Smooth muscle cell (in vitro differentiated cells): ENCODE data around the gene ITGB2. TPM values are rescaled to one million over a fixed set of nuclear protein-coding genes. Genes with fewer than 3 reads are reported as not detected.

Experiments
- DNase-seq: peaks from one replicate; lab custom pipeline; 2025; ENCODE audit not compliant: unreplicated experiment; lab: John Stamatoyannopoulos, UW
- H2AFZ ChIP-seq: fragments of 200-600 bp; sonication (generic); 2 replicates; pipeline ENCODE4 v1.6.0; 2016; ENCODE audit warnings: antibody characterized with exemption, low read depth, mild to moderate bottlenecking
- H3F3A ChIP-seq: fragments of 200-600 bp; sonication (generic); 2 replicates; pipeline ENCODE4 v1.6.0; 2017; ENCODE audit warnings: antibody characterized with exemption, low read depth
- H3K27ac ChIP-seq: fragments of 200-600 bp; sonication (generic); 2 replicates; pipeline ENCODE4 v1.5.1; 2016; ENCODE audit warnings: low read depth, mild to moderate bottlenecking
- H3K27me3 ChIP-seq: fragments of 200-600 bp; sonication (generic); 2 replicates; pipeline ENCODE4 v1.6.1; 2016; ENCODE audit warnings: low read depth, mild to moderate bottlenecking
- H3K36me3 ChIP-seq: fragments of 200-600 bp; sonication (generic); 2 replicates; pipeline ENCODE4 v1.5.1; 2016; ENCODE audit warnings: low read depth
- H3K4me1 ChIP-seq: fragments of 200-600 bp; sonication (generic); 2 replicates; pipeline ENCODE4 v1.5.1; 2016; ENCODE audit warnings: low read depth
- H3K4me2 ChIP-seq: fragments of 200-600 bp; sonication (generic); 2 replicates; pipeline ENCODE4 v1.6.0; 2016; ENCODE audit warnings: mild to moderate bottlenecking
- H3K4me3 ChIP-seq: fragments of 200-600 bp; sonication (generic); 2 replicates; pipeline ENCODE4 v1.5.1; 2016; ENCODE audit warnings: mild to moderate bottlenecking
- H3K79me2 ChIP-seq: fragments of 200-600 bp; sonication (generic); 2 replicates; pipeline ENCODE4 v1.6.0; 2016; ENCODE audit warnings: low read depth, mild to moderate bottlenecking
- H3K9ac ChIP-seq: fragments of 200-600 bp; sonication (generic); 2 replicates; pipeline ENCODE4 v1.6.0; 2016; ENCODE audit warnings: low read depth
- H3K9me3 ChIP-seq: fragments of 200-600 bp; sonication (generic); replicated peaks from 2 replicates; pipeline ENCODE4 v1.5.1; 2016; ENCODE audit warnings: low read depth
- H4K20me1 ChIP-seq: fragments of 200-600 bp; sonication (generic); 2 replicates; pipeline ENCODE4 v1.6.0; 2016; ENCODE audit warnings: low read depth
- WGBS: methylation state at CpG from one replicate; pipeline ENCODE4 v1.1.7; 2016; ENCODE audit warnings: low lambda C conversion rate; 5-methylcytosine and 5-hydroxymethylcytosine counted together
- polyA plus RNA-seq: library from polyadenylated mRNA; unstranded; fragments of >200 nt; fragmentation: Nextera tagmentation; extraction: Ambion mirVana; gene quantifications from 2 replicates; pipeline ENCODE4 v1.2.1, GENCODE V29; 2016
- total RNA-seq: library from RNA; depleted of rRNA; stranded (reverse); fragments of >200 nt; gene quantifications from 2 replicates; pipeline ENCODE4 v1.2.3, GENCODE V29; 2014
- TF ChIP-seq, protein P1 (sequence below): fragments of 200-600 bp; sonication (generic); IDR thresholded peaks from 2 replicates; pipeline ENCODE4 v1.5.1; 2017; ENCODE audit warnings: borderline replicate concordance, mild to moderate bottlenecking, antibody characterized with exemption; ENCODE audit not compliant: insufficient read depth, poor library complexity, severe bottlenecking

The ITGB2 gene
- total and polyA plus RNA-seq, 2 experiments from 2014 or later, result 0.18 to 0.86 TPM

- Histone ChIP-seq H4K20me1 (no peaks in the 10 kb centered on the region), H3K79me2 (no peaks in the 10 kb centered on the region), H3K9ac (no peak overlapping the region), H3K4me3 (no peak overlapping the region), H3K27me3 (no peaks in the 10 kb centered on the region), H3K27ac (no peak overlapping the region), H3F3A (no peaks in the 10 kb centered on the region), H2AFZ (no peak overlapping the region), H3K9me3 (no peaks in the 10 kb centered on the region), H3K36me3 (no peaks in the 10 kb centered on the region), H3K4me1 (no peaks in the 10 kb centered on the region), H3K4me2 (no peak overlapping the region)
- WGBS, result 88% methylated on average over 11 of the region's 11 CpGs
- TF ChIP-seq, protein P1, sequence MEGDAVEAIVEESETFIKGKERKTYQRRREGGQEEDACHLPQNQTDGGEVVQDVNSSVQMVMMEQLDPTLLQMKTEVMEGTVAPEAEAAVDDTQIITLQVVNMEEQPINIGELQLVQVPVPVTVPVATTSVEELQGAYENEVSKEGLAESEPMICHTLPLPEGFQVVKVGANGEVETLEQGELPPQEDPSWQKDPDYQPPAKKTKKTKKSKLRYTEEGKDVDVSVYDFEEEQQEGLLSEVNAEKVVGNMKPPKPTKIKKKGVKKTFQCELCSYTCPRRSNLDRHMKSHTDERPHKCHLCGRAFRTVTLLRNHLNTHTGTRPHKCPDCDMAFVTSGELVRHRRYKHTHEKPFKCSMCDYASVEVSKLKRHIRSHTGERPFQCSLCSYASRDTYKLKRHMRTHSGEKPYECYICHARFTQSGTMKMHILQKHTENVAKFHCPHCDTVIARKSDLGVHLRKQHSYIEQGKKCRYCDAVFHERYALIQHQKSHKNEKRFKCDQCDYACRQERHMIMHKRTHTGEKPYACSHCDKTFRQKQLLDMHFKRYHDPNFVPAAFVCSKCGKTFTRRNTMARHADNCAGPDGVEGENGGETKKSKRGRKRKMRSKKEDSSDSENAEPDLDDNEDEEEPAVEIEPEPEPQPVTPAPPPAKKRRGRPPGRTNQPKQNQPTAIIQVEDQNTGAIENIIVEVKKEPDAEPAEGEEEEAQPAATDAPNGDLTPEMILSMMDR, result no peak
- no peak for DNase-seq
Measured at GRCh38 chr21:44887126-44887806, 33.4 kb downstream of the ITGB2 start.

DNA sequence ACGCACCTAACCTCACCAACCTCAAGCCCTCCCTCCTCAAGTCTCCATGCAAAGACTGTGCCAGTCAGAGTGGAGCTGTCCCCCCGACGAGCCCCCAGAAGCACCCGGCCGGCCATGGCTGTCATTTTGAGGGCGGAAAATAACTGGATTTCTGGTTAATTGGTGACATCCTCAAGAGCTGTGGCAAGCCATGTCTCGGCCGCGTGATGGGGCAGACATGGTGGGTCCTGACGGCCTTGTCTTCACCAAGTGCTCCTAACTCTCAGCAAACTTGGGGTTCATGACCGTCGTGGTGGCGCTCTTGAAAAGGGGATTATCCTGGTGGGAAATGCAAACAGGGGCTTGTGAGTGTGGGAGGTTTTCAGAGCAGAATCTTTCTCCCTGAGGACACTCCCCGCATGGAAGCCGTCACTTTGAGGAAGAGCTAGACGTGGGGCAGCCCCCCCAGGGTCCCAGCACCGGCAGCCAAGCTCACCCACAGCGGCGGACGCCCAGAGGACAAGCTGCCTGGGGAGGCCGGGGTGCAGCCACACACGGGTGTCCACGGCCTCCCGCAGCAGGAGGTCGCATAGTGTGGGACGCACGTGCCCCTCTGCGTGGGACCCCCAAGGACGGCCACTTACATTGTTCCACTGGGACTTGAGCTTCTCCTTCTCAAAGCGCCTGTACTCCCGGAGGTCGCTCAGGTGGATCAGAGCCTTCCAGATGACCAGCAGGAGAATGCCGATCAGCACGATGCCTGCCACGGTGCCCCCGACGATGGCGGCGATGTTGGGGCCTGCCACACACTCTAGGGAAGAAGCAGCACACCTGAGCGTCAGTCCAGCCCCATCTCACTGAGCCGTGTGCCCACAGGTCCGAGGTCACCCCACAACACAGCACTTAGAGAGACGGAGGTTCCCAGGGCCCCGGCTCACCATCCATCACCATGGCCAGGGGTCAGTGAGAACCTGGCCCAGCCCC, 34.3 kb downstream of the ITGB2 start:
- H3K36me3 ChIP-seq, result no peaks in the 10 kb centered on the region
- no peaks in the 10 kb centered on the region for H3F3A ChIP-seq
- no peak for DNase-seq
- H3K4me1 ChIP-seq, result no peaks in the 10 kb centered on the region
- no peaks in the 10 kb centered on the region for H4K20me1 ChIP-seq
- no peak overlapping the region for H3K27ac ChIP-seq
- H3K27me3 ChIP-seq, result no peaks in the 10 kb centered on the region
- TF ChIP-seq, protein P1, result no peak
- 92% methylated on average over 44 of the region's 44 CpGs for WGBS
- H2AFZ ChIP-seq, result no peak overlapping the region
- H3K4me2 ChIP-seq, result no peak overlapping the region
- H3K9ac ChIP-seq, result no peak overlapping the region
- no peak overlapping the region for H3K4me3 ChIP-seq
- H3K9me3 ChIP-seq, result no peaks in the 10 kb centered on the region
- no peaks in the 10 kb centered on the region for H3K79me2 ChIP-seq

- Histone ChIP-seq H3K4me1 (no peaks in the 10 kb centered on the region), H3K27ac (no peak overlapping the region), H3K9me3 (no peaks in the 10 kb centered on the region), H3K9ac (no peak overlapping the region), H3K4me3 (no peak overlapping the region), H4K20me1 (no peaks in the 10 kb centered on the region), H3K36me3 (no peaks in the 10 kb centered on the region), H3K79me2 (no peaks in the 10 kb centered on the region), H2AFZ (no peak overlapping the region), H3F3A (peaks cover 6% of the 10 kb centered on the region), H3K27me3 (no peaks in the 10 kb centered on the region), H3K4me2 (no peak overlapping the region)
- DNase-seq, result no peak
- TF ChIP-seq, protein P1, result no peak
- 84% methylated on average over 10 of the region's 11 CpGs for WGBS
Measured at GRCh38 chr21:44885615-44886014, 35.1 kb downstream of the ITGB2 start.
